Right cardiac atrium (tissue), 5 donors: Measurements from ENCODE around the gene SNAI1. TPM values are rescaled to one million over a fixed set of nuclear protein-coding genes. Genes with fewer than 3 reads are reported as not detected.

ENCODE experiments used
- ATAC-seq, 2 donors: fragments of 200-7000 bp; cut with Tn5 transposase; one replicate each; pipeline versions ENCODE4 v1.8.0 to v1.9.1; 2020; ENCODE audit warnings: moderate library complexity in 2 of 2, mild to moderate bottlenecking in 1 of 2
- DNase-seq, 3 donors: peaks; one replicate each; pipeline ENCODE4 v3.0.0-alpha.2; 2020
- H3K27ac ChIP-seq: one replicate; pipeline ENCODE4 v1.5.1; 2013; ENCODE audit warnings: mild to moderate bottlenecking, low read length, control low read depth, moderate library complexity
- H3K27me3 ChIP-seq: one replicate; pipeline ENCODE4 v1.6.1; 2013; ENCODE audit not compliant: control insufficient read depth, insufficient read depth
- H3K4me1 ChIP-seq: one replicate; pipeline ENCODE4 v1.6.1; 2013; ENCODE audit warnings: low read length; ENCODE audit not compliant: control insufficient read depth, insufficient read depth
- H3K4me3 ChIP-seq: one replicate; pipeline ENCODE4 v1.5.1; 2013; ENCODE audit warnings: low read length, control low read depth
- H3K9me3 ChIP-seq: one replicate; pipeline ENCODE4 v1.6.1; 2013; ENCODE audit warnings: low read length; ENCODE audit not compliant: control insufficient read depth
- WGBS: extraction: QIAGEN DNeasy Blood & Tissue Kit; methylation state at CpG from one replicate; pipeline ENCODE4 v1.1.7; 2013; 5-methylcytosine and 5-hydroxymethylcytosine counted together
- intact Hi-C, 4 donors: fragments of 100-400 bp; cut with DNase I; formaldehyde crosslinking; loops; one replicate each; pipeline versions ENCODE4 v1.11.0 to v1.14.0; 2022 to 2023
- long read RNA-seq, 4 donors: library from polyadenylated mRNA; unstranded; transcript quantifications; one replicate each; pipeline ENCODE4 v2.0.0, GENCODE V29; 2020 to 2021
- polyA plus RNA-seq: library from polyadenylated mRNA; stranded (reverse); fragments of 200-250 nt; gene quantifications from one replicate; pipeline ENCODE4 v1.2.3, GENCODE V29; 2013
- total RNA-seq, 4 donors: library from RNA; stranded (reverse); fragmentation: NEBNext Ultra II Directional; extraction: Animal tissue kit (Norgen Biotek cat#: 25700); gene quantifications; one replicate each; pipeline ENCODE4 v1.2.1, GENCODE V29; 2021
- donor health status: healthy with polysubstance abuse.
- donor health status: DM: no; HTN: yes; CAD: no.
- donor health status: DM: no; HTN: no; CAD: no.
- donor health status: DM: no; HTN: yes; CAD: no; lungs with severe emphysema.
- donor health status: DM: yes; HTN: yes; CAD: no.

The SNAI1 gene
- total RNA-seq (1 to 10 TPM; 2.9 to 6.0 (median 3.4) TPM), polyA plus RNA-seq (8.4 TPM)
- long read RNA-seq, donor 1 = 0 reads
- long read RNA-seq, donor 2 = 0 reads
- long read RNA-seq, donor 3, partial matches to known transcripts = 3 of 4 reads
- long read RNA-seq, donor 3, other reads (novel, unspliced or antisense) = 0 of 4 reads
- long read RNA-seq, donor 4 = 0 reads

DNA sequence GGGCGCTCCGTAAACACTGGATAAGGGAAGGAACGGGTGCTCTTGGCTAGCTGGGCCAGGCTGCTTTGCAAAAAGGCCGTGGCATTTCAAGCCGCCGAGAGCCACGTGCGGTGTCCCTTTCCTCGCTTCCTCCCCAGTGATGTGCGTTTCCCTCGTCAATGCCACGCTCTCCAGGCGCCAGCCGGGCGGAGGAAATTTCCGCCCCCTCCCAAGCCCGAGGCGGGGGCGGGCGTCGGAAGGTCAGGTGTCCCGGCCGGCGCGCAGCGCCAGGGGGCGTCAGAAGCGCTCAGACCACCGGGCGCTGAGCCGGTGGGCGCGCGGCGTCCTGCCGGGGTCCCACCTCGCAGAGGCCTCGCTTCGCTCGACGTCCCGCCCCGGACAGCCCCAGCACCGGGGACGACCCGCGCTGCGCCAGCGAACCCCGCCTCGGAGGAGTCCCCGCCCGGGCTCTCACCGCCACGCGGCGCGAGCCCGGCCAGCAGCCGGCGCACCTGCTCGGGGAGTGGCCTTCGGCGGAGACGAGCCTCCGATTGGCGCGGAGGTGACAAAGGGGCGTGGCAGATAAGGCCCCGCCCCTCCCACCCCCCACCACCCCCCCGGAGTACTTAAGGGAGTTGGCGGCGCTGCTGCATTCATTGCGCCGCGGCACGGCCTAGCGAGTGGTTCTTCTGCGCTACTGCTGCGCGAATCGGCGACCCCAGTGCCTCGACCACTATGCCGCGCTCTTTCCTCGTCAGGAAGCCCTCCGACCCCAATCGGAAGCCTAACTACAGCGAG, at the start of gene SNAI1:
Gene SNAI1 (plus strand): TSS at position 635 of the 777 bp plus-strand sequence. CDS start 80 bp downstream, at position 715.
- Histone ChIP-seq H3K4me3 (peak within 1 kb of the TSS; percentile 69), H3K27me3 (no peaks in the 10 kb centered on the region), H3K4me1 (peaks cover 1% of the 10 kb centered on the region), H3K27ac (peak within 1 kb of the TSS; percentile 31), H3K9me3 (no peaks in the 10 kb centered on the region)
- intact Hi-C loops = loop anchor here (1.0 to 10.0 kb wide), 6 partner anchors 45 to 192 kb away; no protein-coding TSS in a partner anchor
- DNase-seq = peak; percentile 85 to 93 (median 92)
- WGBS = 2% methylated on average over 90 of the region's 90 CpGs
- peak; percentile 80 to 85 for ATAC-seq

- DNase-seq (no peak), ATAC-seq (peak; percentile 19 to 23)
- no peaks in the 10 kb centered on the region for H3K27me3 ChIP-seq
- H3K27ac ChIP-seq = peak overlapping the region; percentile 42
- 36% methylated on average over 21 of the region's 21 CpGs for WGBS
- H3K4me3 ChIP-seq = peak overlapping the region; percentile 65
- no peaks in the 10 kb centered on the region for H3K9me3 ChIP-seq
- H3K4me1 ChIP-seq = peaks cover 10% of the 10 kb centered on the region
- intact Hi-C loops = no loop called here
Measured at GRCh38 chr20:49935746-49936152, 47.0 kb upstream of the SNAI1 start.

DNA sequence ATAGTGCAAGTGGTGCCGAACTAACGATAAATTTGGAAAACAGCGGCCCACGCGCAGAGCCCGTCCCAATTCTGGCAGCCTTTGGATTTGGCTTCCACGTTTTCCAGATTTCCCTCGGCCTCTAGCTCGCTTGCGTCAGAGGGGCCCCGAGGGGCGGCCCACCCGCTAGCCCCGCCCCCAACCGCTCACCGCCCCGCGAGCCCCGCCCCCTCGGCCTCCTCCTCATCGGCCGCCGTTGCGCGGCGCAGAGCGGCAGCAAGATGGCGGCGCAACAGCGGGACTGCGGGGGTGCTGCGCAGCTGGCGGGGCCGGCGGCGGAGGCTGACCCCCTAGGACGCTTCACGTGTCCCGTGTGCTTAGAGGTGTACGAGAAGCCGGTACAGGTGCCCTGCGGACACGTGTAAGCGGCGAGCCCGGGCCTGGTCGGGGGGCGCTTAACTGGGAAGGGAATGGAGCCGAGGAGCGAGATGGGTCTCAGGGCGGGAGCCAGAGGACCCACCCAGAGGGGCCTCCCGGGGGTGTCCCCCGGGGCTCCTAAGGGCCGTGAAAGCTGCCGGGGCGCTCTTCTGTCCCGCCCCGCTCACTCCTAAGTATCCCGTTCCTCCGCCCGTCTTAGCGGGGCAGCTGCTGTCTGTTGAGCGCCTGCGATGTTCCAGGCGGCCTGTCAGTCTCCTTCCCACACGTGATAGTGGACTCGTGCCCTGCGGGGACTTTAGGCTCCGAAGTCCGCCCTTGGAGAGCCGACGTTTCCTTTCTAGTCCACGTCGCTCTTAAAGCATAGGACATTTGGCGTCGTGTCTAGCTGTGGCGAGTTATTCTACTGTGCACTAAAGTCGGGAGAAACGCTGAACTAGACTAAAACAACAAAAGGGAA, 46.4 kb upstream of the SNAI1 start, which contains the start of gene RNF114:
Gene RNF114 (plus strand): TSS at position 245 of the 874 bp plus-strand sequence. CDS start 16 bp downstream, at position 261.
- under 1% methylated on average over 79 of the region's 79 CpGs for WGBS
- H3K27me3 ChIP-seq = no peaks in the 10 kb centered on the region
- H3K4me3 ChIP-seq = peak within 1 kb of the TSS; percentile 65
- peak; percentile 94 to 95 for ATAC-seq
- H3K27ac ChIP-seq = peak within 1 kb of the TSS; percentile 82
- intact Hi-C loops = no loop called here
- H3K9me3 ChIP-seq = no peaks in the 10 kb centered on the region
- DNase-seq = peak; percentile 91 to 97 (median 97)
- H3K4me1 ChIP-seq = peaks cover 10% of the 10 kb centered on the region

- no peaks in the 10 kb centered on the region for H3K27me3 ChIP-seq
- intact Hi-C loops = no loop called here
- ATAC-seq = no peak
- H3K9me3 ChIP-seq = no peaks in the 10 kb centered on the region
- peak overlapping the region; percentile 82 for H3K27ac ChIP-seq
- peak overlapping the region; percentile 65 for H3K4me3 ChIP-seq
- WGBS = 21% methylated on average over 12 of the region's 12 CpGs
- DNase-seq = peak in 1 of 3 donors; percentile 51
- H3K4me1 ChIP-seq = peaks cover 10% of the 10 kb centered on the region
Measured at GRCh38 chr20:49937027-49937929, 45.5 kb upstream of the SNAI1 start.

GRCh38 chr20:49938173-49939163, 44.3 kb upstream of the SNAI1 start:
- Histone ChIP-seq H3K27me3 (no peaks in the 10 kb centered on the region), H3K4me1 (peaks cover 10% of the 10 kb centered on the region), H3K4me3 (no peak overlapping the region), H3K9me3 (no peaks in the 10 kb centered on the region), H3K27ac (peak overlapping the region; percentile 39)
- peak in 1 of 2 donors; percentile 27 for ATAC-seq
- peak; percentile 72 to 86 (median 75) for DNase-seq
- 54% methylated on average over 12 of the region's 12 CpGs for WGBS
- intact Hi-C loops = no loop called here

GRCh38 chr20:49941456-49941855, 41.3 kb upstream of the SNAI1 start:
- H3K27ac ChIP-seq = no peak overlapping the region
- no peak for ATAC-seq
- intact Hi-C loops = no loop called here

DNA sequence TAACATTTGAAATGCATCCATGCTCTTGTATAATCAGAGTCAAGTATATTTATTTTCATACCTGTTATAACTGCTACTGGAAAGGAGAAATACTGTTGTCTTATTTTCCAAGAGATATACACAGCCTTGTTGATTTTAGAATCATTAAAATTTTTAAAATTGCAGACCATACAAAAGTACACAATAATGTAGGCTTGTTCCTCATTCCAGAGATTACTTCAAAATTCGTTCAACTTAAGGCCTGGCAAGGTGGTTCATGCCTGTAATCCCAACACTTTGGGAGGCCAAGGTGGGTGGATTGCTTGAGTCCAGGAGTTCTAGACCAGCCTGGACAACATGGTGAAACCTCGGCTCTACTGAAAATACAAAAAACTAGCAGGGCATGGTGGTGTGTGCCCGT, 40.5 kb upstream of the SNAI1 start:
- no peak for DNase-seq
- Histone ChIP-seq H3K4me3 (no peak overlapping the region), H3K27me3 (no peaks in the 10 kb centered on the region), H3K4me1 (peaks cover 5% of the 10 kb centered on the region), H3K27ac (no peak overlapping the region), H3K9me3 (no peaks in the 10 kb centered on the region)
- 75% methylated on average over 3 of the region's 3 CpGs for WGBS
- intact Hi-C loops = no loop called here
- no peak for ATAC-seq

More at GRCh38 chr20:49941456-49941855, 41.3 kb upstream of the SNAI1 start:
- Histone ChIP-seq H3K27me3 (no peaks in the 10 kb centered on the region), H3K9me3 (no peaks in the 10 kb centered on the region), H3K4me1 (peaks cover 7% of the 10 kb centered on the region), H3K4me3 (no peak overlapping the region)
- 95% methylated on average over 15 of the region's 15 CpGs for WGBS
- no peak for DNase-seq

- H3K27me3 ChIP-seq = no peaks in the 10 kb centered on the region
- DNase-seq (no peak), ATAC-seq (no peak)
- no peak overlapping the region for H3K27ac ChIP-seq
- 94% methylated on average over 3 of the region's 3 CpGs for WGBS
- intact Hi-C loops = no loop called here
- no peaks in the 10 kb centered on the region for H3K9me3 ChIP-seq
- no peak overlapping the region for H3K4me3 ChIP-seq
- H3K4me1 ChIP-seq = peaks cover 3% of the 10 kb centered on the region
Measured at GRCh38 chr20:49942942-49943341, 39.8 kb upstream of the SNAI1 start.

- DNase-seq (no peak), ATAC-seq (no peak)
- Histone ChIP-seq H3K4me1 (no peaks in the 10 kb centered on the region), H3K4me3 (no peak overlapping the region), H3K9me3 (no peaks in the 10 kb centered on the region), H3K27ac (no peak overlapping the region), H3K27me3 (no peaks in the 10 kb centered on the region)
- intact Hi-C loops = no loop called here
- WGBS = 73% methylated on average over 3 of the region's 3 CpGs
Measured at GRCh38 chr20:49945306-49945700, 37.5 kb upstream of the SNAI1 start.
